H1 (cell line): ENCODE measurements around the gene GJA10. TPM values are rescaled to one million over a fixed set of nuclear protein-coding genes. Genes with fewer than 3 reads are reported as not detected.
A peak's percentile ranks its signal among the peaks of the same experiment; 100 is the strongest.

Source experiments
- CTCF ChIA-PET: fragments of 300-600 bp; sonication (Branson Sonifier 250); formaldehyde crosslinking; loops from one replicate; lab custom pipeline; 2021; ENCODE audit not compliant: partially characterized antibody; lab: Charles Lee
- POLR2A ChIA-PET: fragments of 300-600 bp; sonication (Branson Sonifier 250); formaldehyde crosslinking; loops from one replicate; lab custom pipeline; 2021; ENCODE audit warnings: inconsistent platforms; ENCODE audit not compliant: partially characterized antibody; lab: Charles Lee
- DNase-seq, 2 experiments: peaks; one replicate each; pipeline versions ENCODE4 v3.0.0 to v3.0.0-alpha.2; 2010 to 2022; ENCODE audit warnings: low spot score in 2 of 2, low read depth in 1 of 2, mixed read lengths in 1 of 2
- FAIRE-seq: peaks from 2 replicates; lab custom pipeline; 2011; peaks lifted over from hg19 to GRCh38; lab: Jason Lieb, UNC
- H2AFZ ChIP-seq: 2 replicates; pipeline ENCODE4 v1.8.1; 2012; ENCODE audit warnings: low read length, inconsistent platforms
- H2AK5ac ChIP-seq: 2 replicates; pipeline ENCODE4 v1.6.1; 2013; ENCODE audit warnings: low read depth, low read length
- H2BK120ac ChIP-seq: replicated peaks from 2 replicates; pipeline ENCODE3; 2013; ENCODE audit warnings: low read depth, low read length, inconsistent platforms
- H2BK12ac ChIP-seq: 2 replicates; pipeline ENCODE4 v1.6.1; 2013; ENCODE audit warnings: low read depth, low read length
- H2BK15ac ChIP-seq: 2 replicates; pipeline ENCODE4 v1.6.1; 2013; ENCODE audit warnings: low read length
- H2BK20ac ChIP-seq: 2 replicates; pipeline ENCODE4 v1.6.1; 2013; ENCODE audit warnings: low read length
- H2BK5ac ChIP-seq: 2 replicates; pipeline ENCODE4 v1.6.1; 2013; ENCODE audit warnings: low read depth, low read length
- H3K14ac ChIP-seq: 2 replicates; pipeline ENCODE4 v1.6.1; 2013; ENCODE audit warnings: inconsistent platforms; ENCODE audit not compliant: insufficient read length
- H3K18ac ChIP-seq: 2 replicates; pipeline ENCODE4 v1.6.1; 2013; ENCODE audit warnings: low read length; ENCODE audit errors: extremely low read depth
- H3K23ac ChIP-seq: 2 replicates; pipeline ENCODE4 v1.6.1; 2013; ENCODE audit warnings: inconsistent platforms; ENCODE audit not compliant: insufficient read length
- H3K23me2 ChIP-seq: 2 replicates; pipeline ENCODE4 v1.6.1; 2013; ENCODE audit warnings: low read depth, low read length
- H3K27ac ChIP-seq: 2 replicates; pipeline ENCODE4 v1.6.1; 2011; ENCODE audit warnings: low read depth, low read length, inconsistent platforms
- H3K27me3 ChIP-seq, 4 experiments: replicated peaks in 1 of 4; 1 replicate in 1 of 4; 2 replicates in 3 of 4; pipeline versions ENCODE4 v1.6.1 to v1.8.1; 2011 to 2013; ENCODE audit warnings: low read length in 3 of 4, mild to moderate bottlenecking in 3 of 4, inconsistent platforms in 2 of 4, mixed read lengths in 2 of 4, moderate library complexity in 1 of 4; ENCODE audit not compliant: control insufficient read depth in 3 of 4, insufficient read depth in 3 of 4; ENCODE audit errors: extremely low read depth in 1 of 4
- H3K36me3 ChIP-seq, 4 experiments: 2 replicates each; pipeline versions ENCODE4 v1.6.1 to v1.8.1; 2011 to 2013; ENCODE audit warnings: mild to moderate bottlenecking in 4 of 4, low read length in 3 of 4, moderate library complexity in 2 of 4, control low read depth in 1 of 4, inconsistent platforms in 1 of 4; ENCODE audit not compliant: insufficient read depth in 4 of 4, control insufficient read depth in 2 of 4
- H3K4ac ChIP-seq: replicated peaks from 2 replicates; pipeline ENCODE3; 2013; ENCODE audit warnings: low read length, low read depth, mixed read lengths, inconsistent platforms; ENCODE audit not compliant: insufficient read length
- H3K4me1 ChIP-seq, 4 experiments: replicated peaks in 1 of 4; 1 replicate in 1 of 4; 2 replicates in 3 of 4; pipeline versions ENCODE4 v1.6.1 to v1.8.1; 2011 to 2013; ENCODE audit warnings: low read length in 3 of 4, inconsistent platforms in 2 of 4, mixed read lengths in 1 of 4; ENCODE audit not compliant: insufficient read depth in 4 of 4, control insufficient read depth in 3 of 4
- H3K4me2 ChIP-seq, 2 experiments: 2 replicates each; pipeline versions ENCODE4 v1.6.1 to v1.8.1; 2011 to 2013; ENCODE audit warnings: low read depth in 2 of 2, low read length in 2 of 2, control low read depth in 1 of 2, inconsistent platforms in 1 of 2, mild to moderate bottlenecking in 1 of 2; ENCODE audit not compliant: insufficient read depth in 1 of 2
- H3K4me3 ChIP-seq, 4 experiments: fragments of 200-600, 300-600 bp in 1 of 4; sonication (generic), shearing (Covaris generic), sonication (Bioruptor Twin) in 1 of 4; 2 replicates each; pipeline versions ENCODE4 v1.5.1 to v1.8.1; 2011 to 2016; ENCODE audit warnings: low read length in 4 of 4, low read depth in 3 of 4, control low read depth in 2 of 4, inconsistent platforms in 2 of 4, mild to moderate bottlenecking in 2 of 4, mixed read lengths in 1 of 4, moderate library complexity in 1 of 4; ENCODE audit not compliant: insufficient read depth in 2 of 4; ENCODE audit errors: extremely low read depth in 1 of 4
- H3K56ac ChIP-seq: replicated peaks from 2 replicates; pipeline ENCODE3; 2013; ENCODE audit warnings: low read depth, mild to moderate bottlenecking, mixed read lengths, low read length, inconsistent platforms; ENCODE audit not compliant: insufficient read length
- H3K79me1 ChIP-seq: 2 replicates; pipeline ENCODE4 v1.6.1; 2013; ENCODE audit warnings: low read depth, low read length, control low read depth
- H3K79me2 ChIP-seq, 2 experiments: 2 replicates each; pipeline versions ENCODE4 v1.6.1 to v1.8.1; 2012 to 2013; ENCODE audit warnings: low read length in 2 of 2, mild to moderate bottlenecking in 2 of 2, inconsistent platforms in 1 of 2; ENCODE audit not compliant: insufficient read depth in 2 of 2, control insufficient read depth in 1 of 2
- H3K9ac ChIP-seq, 4 experiments: replicated peaks in 1 of 4; 1 replicate in 1 of 4; 2 replicates in 3 of 4; pipeline versions ENCODE4 v1.6.1 to v1.8.1; 2011 to 2013; ENCODE audit warnings: low read depth in 3 of 4, low read length in 3 of 4, control low read depth in 2 of 4, mild to moderate bottlenecking in 2 of 4, moderate library complexity in 2 of 4, inconsistent platforms in 1 of 4; ENCODE audit errors: extremely low read depth in 1 of 4
- H3K9me3 ChIP-seq, 2 experiments: 2 replicates each; pipeline versions ENCODE4 v1.6.1 to v1.8.1; 2012 to 2013; ENCODE audit warnings: mild to moderate bottlenecking in 2 of 2, moderate library complexity in 2 of 2, control low read depth in 1 of 2, inconsistent platforms in 1 of 2, low read depth in 1 of 2, low read length in 1 of 2, mixed read lengths in 1 of 2; ENCODE audit not compliant: insufficient read depth in 2 of 2
- H4K20me1 ChIP-seq, 2 experiments: replicated peaks in 1 of 2; 2 replicates each; pipeline versions ENCODE3 to v1.8.1; 2011 to 2013; ENCODE audit warnings: inconsistent platforms in 2 of 2, low read length in 2 of 2, mild to moderate bottlenecking in 1 of 2; ENCODE audit not compliant: insufficient read depth in 2 of 2, control insufficient read depth in 1 of 2
- H4K5ac ChIP-seq: 2 replicates; pipeline ENCODE4 v1.6.1; 2013; ENCODE audit warnings: low read length, low read depth, mixed read lengths, inconsistent platforms; ENCODE audit not compliant: insufficient read length
- H4K8ac ChIP-seq: 2 replicates; pipeline ENCODE4 v1.8.0; 2013; ENCODE audit warnings: mild to moderate bottlenecking, moderate library complexity, low read length, inconsistent platforms; ENCODE audit not compliant: insufficient read depth; ENCODE audit errors: extremely low read depth
- H4K91ac ChIP-seq: replicated peaks from 2 replicates; pipeline ENCODE3; 2013; ENCODE audit warnings: low read length, mixed read lengths, inconsistent platforms; ENCODE audit not compliant: insufficient read length
- ATF2 ChIP-seq: IDR thresholded peaks from 2 replicates; pipeline ENCODE4 v1.6.1; 2012; ENCODE audit warnings: low read length, inconsistent platforms
- CBX8 ChIP-seq: fragments of 300-800, 300-1000 bp; sonication (generic); IDR thresholded peaks from 2 replicates; pipeline ENCODE4 v1.7.1; 2016; ENCODE audit warnings: low read depth, low read length, borderline replicate concordance
- EGR1 ChIP-seq: IDR thresholded peaks from 2 replicates; pipeline ENCODE4 v1.6.1; 2011; ENCODE audit warnings: low read depth, low read length, borderline replicate concordance
- EP300 ChIP-seq, 2 experiments: IDR thresholded peaks; 1 replicate in 1 of 2; 2 replicates in 1 of 2; pipeline ENCODE4 v1.6.1; 2011 to 2012; ENCODE audit warnings: low read depth in 2 of 2, low read length in 2 of 2, mild to moderate bottlenecking in 2 of 2, borderline replicate concordance in 1 of 2, inconsistent platforms in 1 of 2, moderate library complexity in 1 of 2
- JUN ChIP-seq: IDR thresholded peaks from 2 replicates; pipeline ENCODE4 v1.6.1; 2011; ENCODE audit warnings: low read depth, mild to moderate bottlenecking, improper control_type of control experiment, low read length
- NANOG ChIP-seq: IDR thresholded peaks from 2 replicates; pipeline ENCODE4 v1.6.1; 2011; ENCODE audit warnings: low read length, low read depth, mild to moderate bottlenecking, inconsistent platforms; ENCODE audit not compliant: insufficient read depth, poor library complexity, severe bottlenecking
- NRF1 ChIP-seq: IDR thresholded peaks from 2 replicates; pipeline ENCODE4 v1.6.1; 2011; ENCODE audit warnings: mild to moderate bottlenecking, low read depth, low read length, improper control_type of control experiment
- SAP30 ChIP-seq: fragments of 300-600 bp; sonication (generic); IDR thresholded peaks from 2 replicates; pipeline ENCODE4 v1.7.1; 2012; ENCODE audit warnings: low read length, moderate library complexity, mild to moderate bottlenecking, inconsistent platforms; ENCODE audit not compliant: insufficient read depth, insufficient replicate concordance
- SP1 ChIP-seq: IDR thresholded peaks from 2 replicates; pipeline ENCODE4 v1.6.1; 2011; ENCODE audit warnings: low read depth, low read length
- SRF ChIP-seq: IDR thresholded peaks from 2 replicates; pipeline ENCODE4 v1.6.1; 2011; ENCODE audit warnings: mild to moderate bottlenecking, low read depth, low read length, moderate library complexity
- TCF12 ChIP-seq: IDR thresholded peaks from 2 replicates; pipeline ENCODE4 v1.6.1; 2011; ENCODE audit warnings: low read depth, mild to moderate bottlenecking, low read length
- WGBS, 2 experiments: shearing (Covaris generic) in 1 of 2; methylation state at CpG; one replicate each; pipeline versions ENCODE4 v1.1.6 to v1.1.7; 2013 to 2015; ENCODE audit warnings: low lambda C conversion rate in 2 of 2, mixed read lengths in 2 of 2, inconsistent platforms in 1 of 2, low coverage in 1 of 2, missing lambda C conversion rate in 1 of 2; ENCODE audit not compliant: insufficient replicate concordance in 2 of 2, insufficient coverage in 1 of 2, insufficient read length in 1 of 2; ENCODE audit errors: extremely low coverage in 1 of 2, missing lambda C conversion rate in 1 of 2; 5-methylcytosine and 5-hydroxymethylcytosine counted together
- polyA plus RNA-seq, 7 experiments: library from polyadenylated mRNA; depleted of rRNA in 3 of 7; stranded (reverse) in 5 of 7; unstranded in 2 of 7; fragments of >200 nt in 5 of 7; fragments of 200-250 nt in 2 of 7; gene quantifications; 1 replicate in 5 of 7; 2 replicates in 1 of 7; 4 replicates in 1 of 7; pipeline versions ENCODE4 v1.2.1 to v1.2.3, GENCODE V29; 2011 to 2013; ENCODE audit warnings: missing spikeins in 2 of 7, mixed read lengths in 2 of 7
- total RNA-seq: library from RNA; stranded (reverse); fragmentation: NEBNext Ultra II Directional; extraction: Animal tissue kit (Norgen Biotek cat#: 25700); gene quantifications from 2 replicates; pipeline ENCODE4 v1.2.1, GENCODE V29; 2021

GJA10 gene
- total and polyA plus RNA-seq, 2 of the 8 experiments (the other 6 are each of a cell fraction or from before 2014, with no cell fraction given), result 0.21 TPM; not detected in 1

GRCh38 chr6:89895276-89895874 lies 1.1 kb downstream of the GJA10 start:
- no peak overlapping the region for H4K91ac ChIP-seq
- no peak overlapping the region for H3K56ac ChIP-seq
- no peak overlapping the region for H2BK15ac ChIP-seq
- no peak overlapping the region for H3K4ac ChIP-seq
- H3K9me3 ChIP-seq, result no peaks in the 10 kb centered on the region
- no peak overlapping the region for H2BK5ac ChIP-seq
- peak; percentile 97 for FAIRE-seq
- DNase-seq, result peak in 1 of 2 experiments; percentile 76
- no peak overlapping the region for H3K23ac ChIP-seq
- H3K4me2 ChIP-seq, result 0 out of 4 replicates have a peak overlapping the region, but pooled peaks of 1 of the 2 experiments have one; percentile 3
- H3K79me2 ChIP-seq, result no peaks in the 10 kb centered on the region
- H3K14ac ChIP-seq, result no peak overlapping the region
- ChIA-PET POLR2A (no interaction called here), CTCF (interaction anchor here (0.6 to 2.1 kb wide), 4 partner anchors 8 to 329 kb away, joined by 3 to 8 read pairs (median 4); no protein-coding TSS in a partner anchor)
- no peak overlapping the region for H2BK20ac ChIP-seq
- no peaks in the 10 kb centered on the region for H3K36me3 ChIP-seq
- peaks cover 4 to 11% (median 9%) of the 10 kb centered on the region in 4 experiments for H3K4me1 ChIP-seq
- WGBS, 2 experiments, result 76% methylated on average over 8 of the region's 8 CpGs; no CpG with 5 or more reads in 1 of the 2 experiments
- no peak overlapping the region for H2AFZ ChIP-seq
- H4K5ac ChIP-seq, result no peak overlapping the region
- H3K23me2 ChIP-seq, result no peaks in the 10 kb centered on the region
- no peaks in the 10 kb centered on the region for H4K20me1 ChIP-seq
- no peak overlapping the region for H2BK120ac ChIP-seq
- H3K4me3 ChIP-seq, result no peak overlapping the region
- H3K27ac ChIP-seq, result no peak overlapping the region
- no peak overlapping the region for H2AK5ac ChIP-seq
- no peak overlapping the region for H2BK12ac ChIP-seq
- H3K79me1 ChIP-seq, result no peaks in the 10 kb centered on the region
- H3K27me3 ChIP-seq, result no peaks in the 10 kb centered on the region
- no peak overlapping the region for H4K8ac ChIP-seq
- H3K18ac ChIP-seq, result no peak overlapping the region
- H3K9ac ChIP-seq, result no peak overlapping the region
- TF ChIP-seq ATF2, result no peak
- no peak for TF ChIP-seq TCF12
- no peak for TF ChIP-seq SP1
- no peak for TF ChIP-seq JUN
- TF ChIP-seq NRF1, result no peak
- TF ChIP-seq SAP30, result peak; percentile 96
- no peak for TF ChIP-seq NANOG
- TF ChIP-seq SRF, result 0 out of 2 replicates have a peak, but pooled peaks have one; percentile 11
- TF ChIP-seq EP300 (IDR thresholded peaks at IDR 0.05; ENCODE audit: borderline replicate concordance in 1 of 2, low read depth in 2 of 2, low read length in 2 of 2), result no peak
- 0 out of 2 replicates have a peak, but pooled peaks have one; percentile 13 for TF ChIP-seq EGR1
- TF ChIP-seq CBX8, result no peak
